Thyroid gland (tissue), 4 donors: ENCODE data around the gene PTGR3. TPM values are rescaled to one million over a fixed set of nuclear protein-coding genes. Genes with fewer than 3 reads are reported as not detected.

Source experiments
- DNase-seq, 2 donors: peaks; one replicate each; pipeline ENCODE4 v3.0.0-alpha.2; 2019
- H3K27ac ChIP-seq, 3 donors: fragments of 200-600 bp; sonication (generic); 1 replicate in 2 of 3; 2 replicates in 1 of 3; pipeline ENCODE4 v1.5.1; 2016 to 2019; ENCODE audit warnings: mild to moderate bottlenecking in 1 of 3, moderate library complexity in 1 of 3
- H3K27me3 ChIP-seq: fragments of 200-600 bp; sonication (generic); one replicate; pipeline ENCODE4 v1.5.1; 2019
- H3K36me3 ChIP-seq, 2 donors: fragments of 200-600 bp; sonication (generic); one replicate each; pipeline ENCODE4 v1.5.1; 2016 to 2019
- H3K4me1 ChIP-seq, 2 donors: fragments of 200-600 bp; sonication (generic); one replicate each; pipeline ENCODE4 v1.5.1; 2017 to 2019
- H3K4me3 ChIP-seq, 3 donors: fragments of 200-600 bp; sonication (generic); replicated peaks in 1 of 3; 1 replicate in 2 of 3; 2 replicates in 1 of 3; pipeline ENCODE4 v1.5.1; 2016; ENCODE audit warnings: mild to moderate bottlenecking in 1 of 3
- H3K9me3 ChIP-seq: fragments of 200-600 bp; sonication (generic); one replicate; pipeline ENCODE4 v1.5.1; 2017
- CTCF ChIP-seq, 6 experiments: fragments of 200-600 bp in 3 of 6; fragments of 450-650 bp in 3 of 6; sonication (generic) in 3 of 6; IDR thresholded peaks; one replicate each; pipeline ENCODE4 v1.5.1; 2016 to 2019; ENCODE audit warnings: antibody characterized with exemption in 6 of 6, mild to moderate bottlenecking in 2 of 6, inconsistent platforms in 1 of 6, moderate library complexity in 1 of 6
- POLR2A ChIP-seq, 2 donors: fragments of 450-650 bp; IDR thresholded peaks; one replicate each; pipeline ENCODE4 v1.6.1; 2017; ENCODE audit warnings: antibody characterized with exemption in 2 of 2, mild to moderate bottlenecking in 2 of 2, moderate library complexity in 1 of 2
- WGBS, 2 donors: methylation state at CpG; one replicate each; pipeline ENCODE4 v1.1.5; 2017; 5-methylcytosine and 5-hydroxymethylcytosine counted together
- intact Hi-C: fragments of 100-400 bp; cut with DNase I; formaldehyde crosslinking; loops from one replicate; pipeline ENCODE4 v1.15.1; 2023
- total RNA-seq, 4 donors: library from RNA; depleted of rRNA; stranded (reverse); fragments of >200 nt; gene quantifications; one replicate each; pipeline ENCODE4 v1.2.3, GENCODE V29; 2016

The PTGR3 gene
- total RNA-seq, 4 donors from 2014 or later: 19.3 to 62.7 (median 36.9) TPM

- 86 to 89% methylated on average over 12 of the region's 12 CpGs for WGBS, 2 donors
- no peak for TF ChIP-seq POLR2A (IDR thresholded peaks at IDR 0.05)
- no peak for TF ChIP-seq CTCF (IDR thresholded peaks at IDR 0.05)
- intact Hi-C loops: no loop called here
- DNase-seq: no peak
- H3K36me3 ChIP-seq: no peaks in the 10 kb centered on the region
- H3K27me3 ChIP-seq: no peaks in the 10 kb centered on the region
- H3K4me3 ChIP-seq: no peak overlapping the region
- no peaks in the 10 kb centered on the region for H3K9me3 ChIP-seq
- no peak overlapping the region for H3K27ac ChIP-seq
- peaks cover 6 to 37% of the 10 kb centered on the region in 2 donors for H3K4me1 ChIP-seq
These were observed 11.8 kb upstream of the PTGR3 start for GRCh38 chr18:75220551-75221355.

- intact Hi-C loops: no loop called here
- WGBS, 2 donors: 91 to 94% methylated on average over 11 of the region's 11 CpGs
- Histone ChIP-seq H3K36me3 (no peaks in the 10 kb centered on the region), H3K4me3 (no peak overlapping the region), H3K4me1 (peaks cover 6 to 40% of the 10 kb centered on the region in 2 donors), H3K9me3 (no peaks in the 10 kb centered on the region), H3K27me3 (no peaks in the 10 kb centered on the region), H3K27ac (no peak overlapping the region)
- no peak for DNase-seq
- TF ChIP-seq POLR2A (IDR thresholded peaks at IDR 0.05): no peak
- no peak for TF ChIP-seq CTCF (IDR thresholded peaks at IDR 0.05)
These were observed 10.9 kb upstream of the PTGR3 start for GRCh38 chr18:75219745-75220375.

- TF ChIP-seq CTCF (IDR thresholded peaks at IDR 0.05) (no peak), POLR2A (IDR thresholded peaks at IDR 0.05) (no peak)
- Histone ChIP-seq H3K4me3 (no peak overlapping the region), H3K27ac (no peak overlapping the region), H3K9me3 (no peaks in the 10 kb centered on the region), H3K27me3 (no peaks in the 10 kb centered on the region), H3K4me1 (peaks cover 2 to 35% of the 10 kb centered on the region in 2 donors), H3K36me3 (no peaks in the 10 kb centered on the region)
- no peak for DNase-seq
- 62 to 66% methylated on average over 12 of the region's 12 CpGs for WGBS, 2 donors
- intact Hi-C loops: no loop called here
These were observed 9.4 kb upstream of the PTGR3 start for GRCh38 chr18:75218065-75218923.

- TF ChIP-seq CTCF (IDR thresholded peaks at IDR 0.05) (no peak), POLR2A (IDR thresholded peaks at IDR 0.05) (no peak)
- 91% methylated on average over 10 of the region's 10 CpGs for WGBS, 2 donors
- H3K4me3 ChIP-seq: no peak overlapping the region
- no peaks in the 10 kb centered on the region for H3K36me3 ChIP-seq
- no peaks in the 10 kb centered on the region for H3K9me3 ChIP-seq
- no peak overlapping the region for H3K27ac ChIP-seq
- DNase-seq: no peak
- no peaks in the 10 kb centered on the region for H3K27me3 ChIP-seq
- H3K4me1 ChIP-seq: peaks cover 12 to 37% of the 10 kb centered on the region in 2 donors
- intact Hi-C loops: no loop called here
These were observed 8.2 kb upstream of the PTGR3 start for GRCh38 chr18:75216911-75217689.
